Measurements from ENCODE around the gene KLHL29. TPM values are rescaled to one million over a fixed set of nuclear protein-coding genes. Genes with fewer than 3 reads are reported as not detected.

Gene KLHL29
- total RNA-seq, 2 experiments from 2014 or later: 0.23 to 0.66 TPM

GRCh38 chr2:23555944-23556343 is 171.0 kb downstream of the KLHL29 start:
- H3K27ac ChIP-seq (ENCODE audit: low read depth, low read length, poor library complexity, severe bottlenecking): no peak overlapping the region
- TF ChIP-seq, protein P1, sequence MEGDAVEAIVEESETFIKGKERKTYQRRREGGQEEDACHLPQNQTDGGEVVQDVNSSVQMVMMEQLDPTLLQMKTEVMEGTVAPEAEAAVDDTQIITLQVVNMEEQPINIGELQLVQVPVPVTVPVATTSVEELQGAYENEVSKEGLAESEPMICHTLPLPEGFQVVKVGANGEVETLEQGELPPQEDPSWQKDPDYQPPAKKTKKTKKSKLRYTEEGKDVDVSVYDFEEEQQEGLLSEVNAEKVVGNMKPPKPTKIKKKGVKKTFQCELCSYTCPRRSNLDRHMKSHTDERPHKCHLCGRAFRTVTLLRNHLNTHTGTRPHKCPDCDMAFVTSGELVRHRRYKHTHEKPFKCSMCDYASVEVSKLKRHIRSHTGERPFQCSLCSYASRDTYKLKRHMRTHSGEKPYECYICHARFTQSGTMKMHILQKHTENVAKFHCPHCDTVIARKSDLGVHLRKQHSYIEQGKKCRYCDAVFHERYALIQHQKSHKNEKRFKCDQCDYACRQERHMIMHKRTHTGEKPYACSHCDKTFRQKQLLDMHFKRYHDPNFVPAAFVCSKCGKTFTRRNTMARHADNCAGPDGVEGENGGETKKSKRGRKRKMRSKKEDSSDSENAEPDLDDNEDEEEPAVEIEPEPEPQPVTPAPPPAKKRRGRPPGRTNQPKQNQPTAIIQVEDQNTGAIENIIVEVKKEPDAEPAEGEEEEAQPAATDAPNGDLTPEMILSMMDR (conservative IDR thresholded peaks at IDR 0.05; ENCODE audit: low read length): no peak
- TF ChIP-seq EZH2phosphoT487 (IDR thresholded peaks at IDR 0.05; ENCODE audit: borderline replicate concordance, low read depth, low read length): no peak

GRCh38 chr2:23556929-23557328 is 171.9 kb downstream of the KLHL29 start:
- ChIA-PET POLR2A (interaction anchor here (0.6 kb wide), 1 partner anchor 691 kb away, joined by 3 read pairs; no protein-coding TSS in a partner anchor), CTCF (ENCODE audit: unreplicated experiment) (no interaction called here)
- no peak for DNase-seq (ENCODE audit: low spot score)
- no peak overlapping the region for H3K4me3 ChIP-seq (ENCODE audit: low read depth, low read length, poor library complexity, severe bottlenecking)
- intact Hi-C loops (cut with micrococcal nuclease; ENCODE audit: unreplicated experiment): no loop called here
- H3K9me2 ChIP-seq (ENCODE audit: insufficient read depth, low read length): no peaks in the 10 kb centered on the region
- H3K36me3 ChIP-seq (ENCODE audit: insufficient read depth, low read length): no peaks in the 10 kb centered on the region
- BruUV-seq (replicated peaks): no TSS peak
- no peaks in the 10 kb centered on the region for H3K9me3 ChIP-seq (ENCODE audit: low read length)
- H2AFZ ChIP-seq (ENCODE audit: low read length): no peak overlapping the region
- no peak overlapping the region for H3K4me2 ChIP-seq (ENCODE audit: low read length)
- no peak overlapping the region for H3K27ac ChIP-seq (ENCODE audit: low read depth, low read length, poor library complexity, severe bottlenecking)
- no peaks in the 10 kb centered on the region for H3K4me1 ChIP-seq (ENCODE audit: insufficient read depth, low read length, poor library complexity, severe bottlenecking)
- H3K79me2 ChIP-seq (ENCODE audit: insufficient read depth, low read depth, low read length): no peaks in the 10 kb centered on the region
- no peaks in the 10 kb centered on the region for H4K20me1 ChIP-seq (ENCODE audit: insufficient read depth, low read length)
- TF ChIP-seq, protein P1 (conservative IDR thresholded peaks at IDR 0.05; ENCODE audit: low read length): no peak
- TF ChIP-seq EZH2phosphoT487 (IDR thresholded peaks at IDR 0.05; ENCODE audit: borderline replicate concordance, low read depth, low read length): no peak

More at GRCh38 chr2:23555944-23556343, 171.0 kb downstream of the KLHL29 start:
- Histone ChIP-seq H4K20me1 (ENCODE audit: insufficient read depth, low read length) (no peaks in the 10 kb centered on the region), H3K4me1 (ENCODE audit: insufficient read depth, low read length, poor library complexity, severe bottlenecking) (no peaks in the 10 kb centered on the region), H3K36me3 (ENCODE audit: insufficient read depth, low read length) (no peaks in the 10 kb centered on the region), H2AFZ (ENCODE audit: low read length) (no peak overlapping the region), H3K79me2 (ENCODE audit: insufficient read depth, low read depth, low read length) (no peaks in the 10 kb centered on the region), H3K4me2 (ENCODE audit: low read length) (no peak overlapping the region), H3K9me2 (ENCODE audit: insufficient read depth, low read length) (no peaks in the 10 kb centered on the region), H3K4me3 (ENCODE audit: low read depth, low read length, poor library complexity, severe bottlenecking) (no peak overlapping the region), H3K9me3 (ENCODE audit: low read length) (no peaks in the 10 kb centered on the region)
- CTCF ChIA-PET (ENCODE audit: unreplicated experiment): no interaction called here
- BruUV-seq (replicated peaks): no TSS peak
- intact Hi-C loops (cut with micrococcal nuclease; ENCODE audit: unreplicated experiment): no loop called here
- DNase-seq (ENCODE audit: low spot score): no peak
- POLR2A ChIA-PET: interaction anchor here (0.6 kb wide), 1 partner anchor 239 kb away, joined by 3 read pairs; no protein-coding TSS in a partner anchor

DNA sequence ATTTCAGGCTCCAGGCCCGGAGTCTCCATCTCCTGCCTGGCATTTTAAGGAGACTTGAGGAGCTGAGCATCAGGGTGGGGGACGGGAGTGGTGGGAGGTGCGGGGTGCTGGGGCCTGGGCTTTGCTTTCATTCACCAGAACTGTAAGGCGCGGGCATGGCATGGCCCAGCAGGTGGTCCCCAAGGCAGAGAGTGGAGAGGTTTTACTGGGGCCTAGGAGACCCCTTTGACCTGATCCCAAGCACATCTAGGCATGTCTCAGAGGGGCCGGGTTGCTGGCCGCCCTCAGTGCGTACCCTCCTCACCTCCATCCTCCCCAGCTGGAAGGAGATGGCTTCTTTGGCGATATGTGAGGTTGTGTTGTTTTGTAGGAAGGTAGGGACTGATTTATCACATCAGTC is 172.5 kb downstream of the KLHL29 start:
- CTCF ChIA-PET (ENCODE audit: unreplicated experiment): no interaction called here
- H3K4me2 ChIP-seq (ENCODE audit: low read length): no peak overlapping the region
- H4K20me1 ChIP-seq (ENCODE audit: insufficient read depth, low read length): no peaks in the 10 kb centered on the region
- H3K9me3 ChIP-seq (ENCODE audit: low read length): no peaks in the 10 kb centered on the region
- DNase-seq (ENCODE audit: low spot score): no peak
- H3K79me2 ChIP-seq (ENCODE audit: insufficient read depth, low read depth, low read length): no peaks in the 10 kb centered on the region
- H3K27ac ChIP-seq (ENCODE audit: low read depth, low read length, poor library complexity, severe bottlenecking): no peak overlapping the region
- no peaks in the 10 kb centered on the region for H3K4me1 ChIP-seq (ENCODE audit: insufficient read depth, low read length, poor library complexity, severe bottlenecking)
- no peaks in the 10 kb centered on the region for H3K9me2 ChIP-seq (ENCODE audit: insufficient read depth, low read length)
- TF ChIP-seq, protein P1 (conservative IDR thresholded peaks at IDR 0.05; ENCODE audit: low read length): no peak
- no peak for TF ChIP-seq EZH2phosphoT487 (IDR thresholded peaks at IDR 0.05; ENCODE audit: borderline replicate concordance, low read depth, low read length)
- H3K36me3 ChIP-seq (ENCODE audit: insufficient read depth, low read length): no peaks in the 10 kb centered on the region
- POLR2A ChIA-PET: no interaction called here
- BruUV-seq (replicated peaks): no TSS peak
- H2AFZ ChIP-seq (ENCODE audit: low read length): no peak overlapping the region
- intact Hi-C loops (cut with micrococcal nuclease; ENCODE audit: unreplicated experiment): no loop called here
- no peak overlapping the region for H3K4me3 ChIP-seq (ENCODE audit: low read depth, low read length, poor library complexity, severe bottlenecking)

Measured in OCI-LY7 (cell line).